HFFc6 (cell line): ENCODE measurements around the gene SLC13A5. TPM values are rescaled to one million over a fixed set of nuclear protein-coding genes. Genes with fewer than 3 reads are reported as not detected.

Experiments
- DNase-seq: peaks from one replicate; pipeline ENCODE4 v3.0.0-alpha.2; 2018
- H3K27ac Mint-ChIP-seq: 2 replicates; pipeline ENCODE4 v1.8.0; 2020; ENCODE audit warnings: mild to moderate bottlenecking, mixed read lengths
- H3K27me3 Mint-ChIP-seq: 2 replicates; pipeline ENCODE4 v1.8.0; 2021; ENCODE audit warnings: mild to moderate bottlenecking, moderate library complexity, mixed read lengths; ENCODE audit not compliant: insufficient read depth
- H3K36me3 Mint-ChIP-seq: 2 replicates; pipeline ENCODE4 v1.8.0; 2021; ENCODE audit warnings: low read depth, mixed read lengths
- H3K4me1 Mint-ChIP-seq: 2 replicates; pipeline ENCODE4 v1.8.0; 2020; ENCODE audit warnings: low read depth, mixed read lengths
- H3K4me3 Mint-ChIP-seq: 2 replicates; pipeline ENCODE4 v1.8.0; 2020; ENCODE audit warnings: mild to moderate bottlenecking, moderate library complexity, mixed read lengths
- H3K9me3 Mint-ChIP-seq: 2 replicates; pipeline ENCODE4 v1.8.0; 2020; ENCODE audit warnings: mild to moderate bottlenecking, mixed read lengths
- CTCF ChIP-seq: fragments of 200-600 bp; sonication (generic); IDR thresholded peaks from 2 replicates; pipeline ENCODE4 v1.5.0; 2021; ENCODE audit warnings: antibody characterized with exemption, mild to moderate bottlenecking
- microRNA-seq: library from miRNA; unstranded; fragments of <30 nt; microRNA quantifications from one replicate; pipeline ENCODE4, GENCODE V29; 2019
- total RNA-seq, 6 experiments: library from RNA; stranded (reverse); fragmentation: NEBNext Ultra II Directional; extraction: Animal tissue kit (Norgen Biotek cat#: 25700); gene quantifications; 2 replicates in 1 of 6; 3 replicates in 5 of 6; pipeline ENCODE4 v1.2.3, GENCODE V29; 2021

SLC13A5 gene
- total RNA-seq, 6 experiments from 2014 or later: not detected

GRCh38 chr17:6637458-6637840 is 75.7 kb downstream of the SLC13A5 start:
- H3K27me3 Mint-ChIP-seq: peaks cover 8% of the 10 kb centered on the region
- DNase-seq: no peak
- TF ChIP-seq CTCF: no peak
- H3K27ac Mint-ChIP-seq: no peak overlapping the region; the same call in 1 of the 2 replicates
- H3K9me3 Mint-ChIP-seq: no peaks in the 10 kb centered on the region
- no peak overlapping the region for H3K4me3 Mint-ChIP-seq
- H3K36me3 Mint-ChIP-seq: peaks cover 32% of the 10 kb centered on the region
- H3K4me1 Mint-ChIP-seq: peaks cover 22% of the 10 kb centered on the region

- H3K4me3 Mint-ChIP-seq: no peak overlapping the region
- DNase-seq: no peak
- peaks cover 31% of the 10 kb centered on the region for H3K36me3 Mint-ChIP-seq
- H3K27me3 Mint-ChIP-seq: peaks cover 6% of the 10 kb centered on the region
- no peak overlapping the region; the same call in 1 of the 2 replicates for H3K27ac Mint-ChIP-seq
- no peak for TF ChIP-seq CTCF
- no peaks in the 10 kb centered on the region for H3K9me3 Mint-ChIP-seq
- H3K4me1 Mint-ChIP-seq: peaks cover 16% of the 10 kb centered on the region
These were observed 76.3 kb downstream of the SLC13A5 start for GRCh38 chr17:6636616-6637457.

GRCh38 chr17:6636105-6636504 is 77.1 kb downstream of the SLC13A5 start:
- Mint-ChIP-seq H3K4me1 (peaks cover 10% of the 10 kb centered on the region), H3K36me3 (peaks cover 36% of the 10 kb centered on the region), H3K4me3 (no peak overlapping the region), H3K9me3 (no peaks in the 10 kb centered on the region), H3K27me3 (peaks cover 5% of the 10 kb centered on the region), H3K27ac (no peak overlapping the region)
- no peak for DNase-seq
- TF ChIP-seq CTCF: no peak

Small RNA genes within 50 kb of the gene (microRNA-seq; reads per million reads assigned to microRNA genes)
- gene MIR4520-1 (not detected), gene MIR4520-2 (not detected)

Other genes with a start within 250 kb of the SLC13A5 start
- gene PITPNM3, start 156.8 kb downstream of the SLC13A5 start, total RNA-seq: 1 to 10 TPM in 4 of 6 experiments, under 1 TPM in 2; 0.94 to 1.1 (median 1.0) TPM
- 10 to 100 TPM; 15.1 to 17.8 (median 16.4) TPM for gene KIAA0753, start 72.7 kb downstream of the SLC13A5 start, total RNA-seq
- gene TXNDC17, start 72.3 kb downstream of the SLC13A5 start, total RNA-seq: 100 to 1,000 TPM; 115 to 154 (median 139) TPM
- 10 to 100 TPM; 19.5 to 23.9 (median 20.0) TPM for gene MED31, start 61.8 kb downstream of the SLC13A5 start, total RNA-seq
- 1 to 10 TPM; 1.0 to 1.7 (median 1.3) TPM for gene C17orf100, start 61.6 kb downstream of the SLC13A5 start, total RNA-seq
- gene XAF1, start 42.7 kb upstream of the SLC13A5 start, total RNA-seq: 1 to 10 TPM; 3.0 to 4.6 (median 3.7) TPM
- gene FBXO39, start 62.8 kb upstream of the SLC13A5 start, total RNA-seq: not detected
- not detected for gene TEKT1, start 118.4 kb upstream of the SLC13A5 start, total RNA-seq